CMK (cell line): ENCODE measurements around the gene GGTLC1.
A peak's percentile ranks its signal among the peaks of the same experiment; 100 is the strongest.

Experiments
- DNase-seq: peaks from one replicate; pipeline ENCODE4 v3.0.0-alpha.2; 2010; ENCODE audit warnings: low read depth

GGTLC1 gene

GRCh38 chr20:23963941-23964340, 24.6 kb downstream of the GGTLC1 start:
- DNase-seq = no peak

DNA sequence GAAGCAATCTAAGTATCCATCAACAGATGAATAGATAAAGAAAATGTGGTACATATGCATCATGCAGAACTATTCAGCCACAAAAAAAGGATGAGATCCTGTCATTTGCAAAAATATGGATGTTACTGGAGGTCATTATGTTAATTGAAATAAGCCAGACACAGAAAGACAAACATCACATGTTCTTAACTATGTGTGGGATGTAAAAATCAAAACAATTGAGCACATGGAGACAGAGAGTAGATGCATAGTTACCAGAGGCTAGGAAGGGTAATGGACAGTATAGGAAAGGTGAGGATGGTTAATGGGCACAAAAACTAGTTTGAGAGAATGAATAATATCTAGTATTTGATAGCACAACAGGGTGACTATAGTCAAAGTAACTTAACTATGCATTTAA, 26.3 kb downstream of the GGTLC1 start:
- DNase-seq = no peak

DNA sequence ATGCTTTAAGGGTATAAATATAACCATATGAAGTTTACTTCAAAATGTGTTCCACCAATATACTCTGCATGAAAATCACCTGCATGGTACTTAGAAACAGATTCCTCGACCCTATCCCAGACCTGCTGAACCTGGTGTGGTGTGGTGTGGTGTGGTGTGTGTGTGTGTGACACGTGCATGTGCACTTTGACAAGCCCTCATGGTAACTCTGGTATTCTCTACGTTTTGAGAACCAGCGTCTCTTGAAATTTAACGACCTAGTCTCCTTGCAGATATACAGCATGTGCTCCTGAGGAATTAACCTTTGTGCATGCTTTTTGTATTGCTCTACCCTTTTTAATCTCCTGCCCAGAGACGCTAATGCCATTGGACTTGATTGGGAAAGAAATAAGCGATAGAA, 29.5 kb downstream of the GGTLC1 start:
- DNase-seq = no peak

- DNase-seq = no peak
Observed at GRCh38 chr20:23955896-23956295, 32.7 kb downstream of the GGTLC1 start.

GRCh38 chr20:23954008-23954745, 34.4 kb downstream of the GGTLC1 start:
- no peak for DNase-seq

DNA sequence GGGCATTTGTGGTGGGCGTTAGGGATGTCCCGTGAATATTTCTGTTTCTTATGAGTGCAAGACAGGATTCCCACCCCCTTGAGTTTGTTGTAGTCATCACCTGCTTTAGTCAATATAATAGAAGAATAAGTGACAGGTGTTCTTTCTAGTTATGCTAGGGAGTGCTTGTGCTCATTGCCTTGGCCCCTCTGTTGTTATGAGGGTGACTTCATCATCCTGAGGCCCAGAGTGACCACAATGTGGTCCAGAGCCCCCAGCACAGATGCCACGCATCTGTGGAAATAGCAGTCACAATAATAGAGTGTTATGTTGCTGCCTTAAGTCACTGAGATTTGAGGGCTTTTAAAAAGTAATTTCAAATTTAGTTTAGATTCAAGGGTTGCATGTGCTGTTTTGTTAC, 42.4 kb downstream of the GGTLC1 start:
- no peak for DNase-seq

DNA sequence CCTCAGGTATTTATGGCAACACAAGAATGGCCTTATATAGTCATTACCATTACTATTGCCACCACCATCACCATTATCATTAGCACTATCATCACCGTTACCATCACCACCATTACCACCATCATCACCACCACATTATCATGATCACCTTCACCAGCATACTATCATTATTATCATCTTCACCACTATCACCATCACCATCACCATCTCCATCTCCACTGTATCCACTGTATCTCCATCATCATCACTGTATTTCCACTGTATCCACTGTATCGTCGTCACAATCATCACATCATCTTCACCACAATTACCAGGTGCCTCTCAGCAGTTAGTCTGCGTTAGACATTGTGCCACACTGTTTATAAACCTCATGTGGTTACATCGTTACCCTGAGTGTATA, 45.3 kb downstream of the GGTLC1 start:
- DNase-seq = no peak

GRCh38 chr20:23939641-23940040, 48.9 kb downstream of the GGTLC1 start:
- no peak for DNase-seq

DNA sequence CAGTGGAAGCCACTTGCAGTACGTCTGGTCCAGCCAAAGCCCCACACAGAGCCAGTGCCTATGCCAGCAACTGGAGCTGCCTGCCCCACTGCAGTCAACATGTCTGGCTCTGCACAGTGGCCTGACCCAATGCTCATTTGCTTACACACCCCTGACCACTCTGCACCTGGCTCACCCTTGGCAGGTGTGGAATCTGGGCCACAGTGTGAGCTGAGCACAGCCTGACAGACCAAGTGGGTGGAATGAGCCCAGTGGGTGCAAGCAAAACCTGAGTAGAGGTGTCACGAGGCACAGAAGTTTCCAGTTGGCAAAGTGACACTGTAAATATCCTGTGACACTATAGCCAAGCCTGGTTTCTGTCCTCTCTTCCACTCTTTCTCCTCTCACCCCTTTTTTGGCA, 49.5 kb downstream of the GGTLC1 start:
- DNase-seq = no peak

- no peak for DNase-seq
Observed at GRCh38 chr20:23938118-23938438, 50.5 kb downstream of the GGTLC1 start.

- DNase-seq = peak; percentile 25
Observed at GRCh38 chr20:23937303-23938117, 51.1 kb downstream of the GGTLC1 start.
